Spleen (tissue), 11 donors: Measurements from ENCODE around the gene CDADC1. TPM values are rescaled to one million over a fixed set of nuclear protein-coding genes. Genes with fewer than 3 reads are reported as not detected.

Experiments used
- DNase-seq: peaks from one replicate; pipeline ENCODE4 v3.0.0-alpha.2; 2020
- H3K27ac ChIP-seq, 8 donors: fragments of 200-600 bp; sonication (generic) in 7 of 8; 1 replicate in 4 of 8; 2 replicates in 4 of 8; pipeline versions ENCODE4 v1.5.0 to v1.8.0; 2016 to 2021; ENCODE audit warnings: inconsistent platforms in 4 of 8, mild to moderate bottlenecking in 4 of 8, moderate library complexity in 1 of 8
- H3K27me3 ChIP-seq, 7 donors: fragments of 200-600 bp; sonication (generic) in 6 of 7; replicated peaks in 1 of 7; 1 replicate in 4 of 7; 2 replicates in 3 of 7; pipeline versions ENCODE4 v1.5.0 to v1.8.0; 2016 to 2021; ENCODE audit warnings: inconsistent platforms in 3 of 7, mild to moderate bottlenecking in 1 of 7
- H3K36me3 ChIP-seq, 6 donors: fragments of 200-600 bp; sonication (generic) in 5 of 6; 1 replicate in 4 of 6; 2 replicates in 2 of 6; pipeline versions ENCODE4 v1.5.0 to v1.8.0; 2016 to 2021; ENCODE audit warnings: inconsistent platforms in 2 of 6
- H3K4me1 ChIP-seq, 6 donors: fragments of 200-600 bp; sonication (generic) in 5 of 6; 1 replicate in 3 of 6; 2 replicates in 3 of 6; pipeline versions ENCODE4 v1.5.0 to v1.8.0; 2016 to 2021; ENCODE audit warnings: inconsistent platforms in 3 of 6
- H3K4me3 ChIP-seq, 8 donors: fragments of 200-600 bp; sonication (generic) in 7 of 8; 1 replicate in 4 of 8; 2 replicates in 4 of 8; pipeline versions ENCODE4 v1.5.0 to v1.8.0; 2016 to 2021; ENCODE audit warnings: inconsistent platforms in 4 of 8, mild to moderate bottlenecking in 4 of 8, moderate library complexity in 2 of 8
- H3K9me3 ChIP-seq, 8 donors: fragments of 200-600 bp; sonication (generic) in 7 of 8; 1 replicate in 4 of 8; 2 replicates in 4 of 8; pipeline versions ENCODE4 v1.5.0 to v1.8.0; 2016 to 2021; ENCODE audit warnings: inconsistent platforms in 4 of 8
- POLR2A ChIP-seq, 3 donors: fragments of 450-650 bp; IDR thresholded peaks; one replicate each; pipeline ENCODE4 v1.5.1; 2017; ENCODE audit warnings: antibody characterized with exemption in 3 of 3, mild to moderate bottlenecking in 1 of 3
- POLR2AphosphoS5 ChIP-seq, 3 donors: sonication (generic); formaldehyde crosslinking; IDR thresholded peaks; one replicate each; pipeline ENCODE4 v1.5.1; 2017; ENCODE audit warnings: antibody characterized with exemption in 3 of 3
- WGBS, 5 donors: extraction: QIAGEN DNeasy Blood & Tissue Kit in 3 of 5; methylation state at CpG; one replicate each; pipeline versions ENCODE4 v1.1.5 to v1.1.7; 2013 to 2018; 5-methylcytosine and 5-hydroxymethylcytosine counted together
- intact Hi-C: fragments of 100-400 bp; cut with DNase I; formaldehyde crosslinking; loops from one replicate; pipeline ENCODE4 v1.15.0; 2023; ENCODE audit warnings: low total_unique reads
- polyA plus RNA-seq, 3 donors: library from polyadenylated mRNA; stranded (reverse); fragments of 200-250 nt; gene quantifications; one replicate each; pipeline ENCODE4 v1.2.1, GENCODE V29; 2013
- total RNA-seq, 7 donors: library from RNA; depleted of rRNA in 3 of 7; stranded (reverse); fragments of >200 nt in 3 of 7; fragmentation: NEBNext Ultra II Directional in 4 of 7; extraction: Animal tissue kit (Norgen Biotek cat#: 25700) in 4 of 7; gene quantifications; one replicate each; pipeline versions ENCODE4 v1.1.0 to v1.2.1, GENCODE V29; 2016 to 2021
- TF ChIP-seq, protein P1 (sequence below), 11 experiments: fragments of 200-600 bp in 7 of 11; fragments of 450-650 bp in 4 of 11; sonication (generic) in 4 of 11; IDR thresholded peaks in 8 of 11; conservative IDR thresholded peaks in 3 of 11; 1 replicate in 7 of 11; 2 replicates in 4 of 11; pipeline versions ENCODE4 v1.4.0 to v1.8.0; 2016 to 2021; ENCODE audit warnings: antibody characterized with exemption in 11 of 11, inconsistent platforms in 4 of 11, mild to moderate bottlenecking in 1 of 11
- donor health status: healthy with polysubstance abuse.
- donor health status: DM: no; HTN: no; CAD: no; lungs with moderate emphysema.
- donor health status: DM: no; HTN: no; CAD: no.
- donor health status: Bipolar disorder and iron deficiency.
- donor health status: healthy.
- donor health status: DM: no; HTN: no; CAD: no.
- donor health status: DM: yes; HTN: yes; CAD: no.

CDADC1 gene
- total and polyA plus RNA-seq, 10 donors: 3.3 to 15.5 (median 10.8) TPM

DNA sequence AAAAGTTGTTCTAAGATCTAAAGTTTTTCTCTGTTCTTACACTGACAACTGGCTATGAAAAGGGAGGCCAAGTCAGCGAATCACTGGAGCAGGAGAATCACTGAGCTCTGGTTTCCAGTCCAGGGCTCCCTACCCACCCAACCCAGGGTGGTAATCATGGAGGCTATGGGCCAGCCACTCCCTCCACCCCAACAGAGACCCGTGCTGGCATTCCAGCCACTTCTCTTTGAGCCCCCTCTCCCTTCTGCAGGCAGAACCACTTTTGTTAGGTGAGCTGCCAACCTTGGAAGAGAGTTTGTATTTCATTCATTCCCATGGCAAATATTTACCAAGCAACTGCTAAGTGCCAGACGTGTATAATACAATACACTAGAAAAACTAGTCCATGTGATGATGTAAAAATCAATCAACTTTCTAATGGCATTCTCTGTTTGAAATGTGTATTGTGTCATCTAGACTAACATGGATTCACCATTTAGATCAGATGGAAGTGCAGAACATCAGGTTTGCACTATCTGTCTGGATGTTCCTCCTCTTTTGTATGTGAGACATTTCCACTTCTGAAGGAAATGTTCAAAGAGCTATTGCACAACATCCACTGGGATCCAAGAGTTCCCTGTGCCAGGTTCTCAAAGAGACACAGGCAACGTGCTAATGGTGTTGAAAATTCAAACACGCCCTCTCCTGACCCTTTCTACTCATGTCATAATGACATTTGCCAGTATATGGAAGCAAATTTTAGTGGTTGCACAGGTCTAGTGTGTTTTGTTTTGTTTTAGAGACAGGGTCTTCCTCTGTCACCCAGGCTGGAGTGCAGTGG is 22.3 kb upstream of the CDADC1 start:
- intact Hi-C loops: no loop called here
- Histone ChIP-seq H3K36me3 (no peaks in the 10 kb centered on the region), H3K27ac (no peak overlapping the region), H3K4me3 (no peak overlapping the region), H3K4me1 (peaks cover 0 to 15% (median 10%) of the 10 kb centered on the region in 6 donors), H3K9me3 (no peaks in the 10 kb centered on the region), H3K27me3 (peaks cover 0 to 30% (median 18%) of the 10 kb centered on the region in 7 donors)
- no peak for DNase-seq
- TF ChIP-seq POLR2A (IDR thresholded peaks at IDR 0.05) (no peak), POLR2AphosphoS5 (IDR thresholded peaks at IDR 0.05) (no peak)
- TF ChIP-seq, protein P1, sequence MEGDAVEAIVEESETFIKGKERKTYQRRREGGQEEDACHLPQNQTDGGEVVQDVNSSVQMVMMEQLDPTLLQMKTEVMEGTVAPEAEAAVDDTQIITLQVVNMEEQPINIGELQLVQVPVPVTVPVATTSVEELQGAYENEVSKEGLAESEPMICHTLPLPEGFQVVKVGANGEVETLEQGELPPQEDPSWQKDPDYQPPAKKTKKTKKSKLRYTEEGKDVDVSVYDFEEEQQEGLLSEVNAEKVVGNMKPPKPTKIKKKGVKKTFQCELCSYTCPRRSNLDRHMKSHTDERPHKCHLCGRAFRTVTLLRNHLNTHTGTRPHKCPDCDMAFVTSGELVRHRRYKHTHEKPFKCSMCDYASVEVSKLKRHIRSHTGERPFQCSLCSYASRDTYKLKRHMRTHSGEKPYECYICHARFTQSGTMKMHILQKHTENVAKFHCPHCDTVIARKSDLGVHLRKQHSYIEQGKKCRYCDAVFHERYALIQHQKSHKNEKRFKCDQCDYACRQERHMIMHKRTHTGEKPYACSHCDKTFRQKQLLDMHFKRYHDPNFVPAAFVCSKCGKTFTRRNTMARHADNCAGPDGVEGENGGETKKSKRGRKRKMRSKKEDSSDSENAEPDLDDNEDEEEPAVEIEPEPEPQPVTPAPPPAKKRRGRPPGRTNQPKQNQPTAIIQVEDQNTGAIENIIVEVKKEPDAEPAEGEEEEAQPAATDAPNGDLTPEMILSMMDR (IDR thresholded peaks at IDR 0.05 in 8 of 11, conservative IDR thresholded peaks at IDR 0.05 in 3 of 11): no peak
- 53 to 79% (median 59%) methylated on average over 5 of the region's 5 CpGs for WGBS, 5 donors

DNA sequence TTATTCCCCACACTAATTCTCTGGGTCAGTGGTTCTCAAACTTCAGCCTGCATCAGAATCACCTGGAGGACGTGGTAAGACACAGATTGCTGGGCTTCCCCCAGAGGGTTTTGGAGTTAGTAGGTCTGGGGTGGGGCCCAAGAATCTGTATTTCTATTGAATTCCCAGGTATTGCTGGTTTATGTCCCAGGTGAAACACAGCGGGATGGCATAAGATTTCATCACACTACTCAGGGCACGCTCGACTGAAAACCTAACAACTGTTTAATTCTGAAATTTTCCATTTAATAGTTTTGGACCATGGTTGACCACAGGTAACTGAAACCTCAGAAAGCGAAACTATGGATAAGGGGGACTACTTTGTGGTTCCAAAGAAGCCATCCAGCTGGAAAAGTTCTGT is 21.1 kb upstream of the CDADC1 start:
- no peak for DNase-seq
- Histone ChIP-seq H3K4me1 (peaks cover 0 to 3% (median under 1%) of the 10 kb centered on the region in 6 donors), H3K27me3 (peaks cover 0 to 18% (median 6%) of the 10 kb centered on the region in 7 donors), H3K4me3 (no peak overlapping the region), H3K36me3 (no peaks in the 10 kb centered on the region), H3K9me3 (no peaks in the 10 kb centered on the region), H3K27ac (no peak overlapping the region)
- TF ChIP-seq POLR2A (IDR thresholded peaks at IDR 0.05) (no peak), POLR2AphosphoS5 (IDR thresholded peaks at IDR 0.05) (no peak)
- TF ChIP-seq, protein P1 (IDR thresholded peaks at IDR 0.05 in 8 of 11, conservative IDR thresholded peaks at IDR 0.05 in 3 of 11): no peak
- WGBS, 5 donors: 78 to 97% (median 83%) methylated on average over 5 of the region's 5 CpGs
- intact Hi-C loops: no loop called here

- DNase-seq: no peak
- intact Hi-C loops: no loop called here
- no peaks in the 10 kb centered on the region for H3K9me3 ChIP-seq
Observed at GRCh38 chr13:49234741-49235140, 13.0 kb upstream of the CDADC1 start.

More at GRCh38 chr13:49234741-49235140, 13.0 kb upstream of the CDADC1 start:
- no peak overlapping the region for H3K27ac ChIP-seq
- WGBS, 5 donors: 67 to 96% (median 88%) methylated on average over 3 of the region's 3 CpGs
- H3K36me3 ChIP-seq: no peaks in the 10 kb centered on the region
- H3K4me1 ChIP-seq: no peaks in the 10 kb centered on the region
- H3K4me3 ChIP-seq: no peak overlapping the region
- H3K27me3 ChIP-seq: no peaks in the 10 kb centered on the region
- no peak for TF ChIP-seq POLR2A (IDR thresholded peaks at IDR 0.05)
- no peak for TF ChIP-seq POLR2AphosphoS5 (IDR thresholded peaks at IDR 0.05)
- TF ChIP-seq, protein P1 (IDR thresholded peaks at IDR 0.05 in 8 of 11, conservative IDR thresholded peaks at IDR 0.05 in 3 of 11): no peak
